ENCODE results near the gene UNKL.

- no peak for TF ChIP-seq CTCF (conservative IDR thresholded peaks at IDR 0.05)
- no peak for TF ChIP-seq EZH2 (IDR thresholded peaks at IDR 0.05; ENCODE audit: low read depth)
Measured at GRCh38 chr16:1450218-1450617, 35.7 kb upstream of the UNKL start.

Measured in PC-9 (cell line).